GM19395 (cell line): ENCODE data around the gene ETNK2.

Experiments
- ATAC-seq: cut with Tn5 transposase; IDR thresholded peaks from one replicate; pipeline ENCODE4 v1.9.1; 2021; ENCODE audit warnings: mild to moderate bottlenecking, moderate library complexity; ENCODE audit not compliant: unreplicated experiment

ETNK2 gene

DNA sequence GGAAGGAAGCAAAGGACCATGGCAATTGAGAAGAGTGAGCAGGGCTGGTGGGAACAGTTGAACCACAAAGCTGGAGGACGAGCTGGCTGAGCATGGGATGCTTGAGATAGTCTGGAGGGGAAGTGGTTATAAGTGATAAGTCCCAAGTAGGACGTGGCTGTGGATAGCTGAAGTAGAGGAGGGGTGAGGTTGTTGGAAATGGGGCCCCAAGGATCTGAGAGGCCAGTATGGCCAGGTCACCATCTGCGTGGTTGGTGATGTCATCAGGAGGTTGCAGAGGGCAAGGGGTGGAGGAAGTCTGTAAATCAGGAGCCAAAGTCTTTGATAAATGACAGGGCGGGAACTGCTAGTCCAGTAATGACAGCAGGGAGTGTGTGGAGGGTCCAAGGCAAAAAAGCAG, 25.3 kb upstream of the ETNK2 start:
- no peak for ATAC-seq

DNA sequence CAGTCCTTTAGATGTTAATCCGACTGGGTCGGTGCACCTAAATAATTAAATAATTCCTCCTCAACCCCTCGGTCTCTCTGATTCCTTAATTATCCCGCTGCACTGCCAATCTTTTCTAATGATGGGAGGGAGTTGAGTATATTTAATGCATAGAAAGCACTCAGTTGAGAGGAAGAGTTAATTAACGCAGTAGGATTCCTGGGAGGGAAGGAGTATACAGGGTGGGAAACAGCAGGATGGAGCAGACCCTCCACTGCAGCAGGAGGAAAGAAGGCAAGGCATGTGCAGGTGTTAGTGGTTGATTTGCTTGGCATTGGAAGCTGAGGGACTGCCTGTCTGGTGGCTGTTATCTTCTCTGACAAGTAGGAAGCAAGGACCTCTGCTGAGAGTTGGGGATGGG, 24.2 kb upstream of the ETNK2 start:
- ATAC-seq = no peak

DNA sequence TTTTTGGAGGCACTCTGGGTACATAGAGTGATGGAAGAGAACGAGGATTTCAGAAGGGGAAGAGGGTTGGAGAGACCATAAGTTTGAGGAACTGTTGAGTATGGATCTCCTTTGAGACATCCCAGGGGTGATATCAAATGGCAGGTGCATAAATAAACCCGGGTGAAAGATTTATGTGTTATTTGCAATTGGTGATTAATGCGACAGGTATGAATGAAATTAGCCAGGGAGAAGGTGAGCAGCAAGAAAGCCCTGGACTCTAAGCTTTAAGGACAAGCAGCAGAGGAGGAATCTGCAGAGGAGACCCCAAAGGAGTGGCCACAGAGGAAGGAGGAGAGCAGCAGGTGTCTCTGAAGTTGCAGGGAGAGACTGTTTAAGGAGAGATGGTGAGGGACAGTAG, 23.1 kb upstream of the ETNK2 start:
- ATAC-seq = no peak

DNA sequence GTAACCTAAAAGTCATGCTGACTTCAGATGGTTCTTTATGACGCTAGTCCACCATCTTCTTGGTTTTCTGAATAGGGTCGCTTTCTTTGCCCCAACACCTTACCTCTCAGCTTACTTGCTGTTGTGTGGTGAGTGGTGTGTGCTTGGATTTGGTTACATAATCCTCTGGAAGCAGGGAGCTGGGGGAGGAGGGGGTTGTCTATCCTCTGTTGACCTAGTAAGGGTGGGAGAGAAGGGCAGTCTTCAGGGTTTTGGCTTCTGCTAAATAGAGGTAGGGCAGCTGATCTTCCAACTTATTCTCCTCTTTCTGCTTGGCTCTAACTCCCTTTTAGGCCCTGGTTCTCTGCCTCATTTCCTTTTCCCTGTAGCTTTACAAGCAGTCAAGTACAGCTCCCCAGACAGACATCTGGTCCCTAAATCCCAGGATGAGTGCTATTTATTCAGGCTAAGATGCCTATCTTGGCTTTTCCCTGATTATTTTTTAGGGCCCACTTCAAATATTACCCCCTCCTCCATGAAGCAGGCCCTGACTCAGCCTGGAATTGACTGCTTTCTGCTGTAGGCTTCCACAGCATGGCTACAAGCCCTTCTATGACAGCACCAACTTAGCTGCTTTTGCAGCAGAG, 20.7 kb upstream of the ETNK2 start:
- no peak for ATAC-seq

DNA sequence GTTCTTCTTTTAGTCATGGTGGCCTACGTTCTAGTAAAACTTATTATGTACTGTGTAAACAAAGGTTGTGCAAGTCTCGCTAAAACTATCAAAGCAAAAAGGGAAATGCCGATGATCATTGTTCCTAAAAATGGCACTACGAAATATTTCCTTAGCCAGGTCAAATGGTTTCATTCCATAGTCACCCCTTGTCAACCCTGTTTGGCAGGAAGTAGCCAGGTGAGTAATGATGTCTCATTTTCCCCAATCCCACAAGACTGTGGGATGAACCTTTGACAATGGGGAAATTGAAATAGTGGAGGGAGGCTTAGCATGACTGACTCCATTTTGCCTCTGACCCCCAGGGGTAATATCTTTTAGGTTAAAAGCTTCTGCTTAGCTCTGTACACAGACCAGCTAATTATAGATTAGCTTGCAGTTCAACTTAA, 19.9 kb upstream of the ETNK2 start:
- ATAC-seq = no peak

DNA sequence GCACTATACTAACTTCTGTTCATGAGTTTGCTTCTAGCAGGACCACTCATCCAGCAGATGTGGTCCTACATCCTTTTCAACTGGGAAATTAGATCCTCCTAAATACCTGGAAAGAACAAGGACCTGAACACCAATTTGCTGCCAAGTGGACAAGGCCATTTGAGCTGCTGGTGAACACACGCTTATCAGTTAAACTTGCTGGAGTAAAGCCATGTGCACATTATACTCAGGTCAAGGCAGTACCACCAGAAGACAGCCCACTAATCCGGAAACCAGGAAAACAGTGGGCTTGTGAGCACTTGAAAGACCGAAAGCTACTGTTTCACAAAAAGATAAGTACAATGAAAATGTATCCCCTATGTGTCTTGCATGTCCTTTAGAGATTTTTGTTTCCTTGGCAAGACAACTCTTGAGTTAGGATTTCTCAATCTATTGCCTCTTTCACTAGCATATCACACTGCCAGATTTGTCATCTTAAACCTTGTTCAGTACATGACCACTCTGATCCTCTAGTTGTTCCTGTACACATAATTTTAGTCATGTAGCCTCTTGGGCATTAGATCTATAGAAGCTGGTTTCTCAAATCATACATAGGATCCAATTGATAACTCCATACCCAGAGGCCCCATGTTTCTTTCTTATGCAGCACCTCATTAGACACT, 18.8 kb upstream of the ETNK2 start:
- no peak for ATAC-seq

DNA sequence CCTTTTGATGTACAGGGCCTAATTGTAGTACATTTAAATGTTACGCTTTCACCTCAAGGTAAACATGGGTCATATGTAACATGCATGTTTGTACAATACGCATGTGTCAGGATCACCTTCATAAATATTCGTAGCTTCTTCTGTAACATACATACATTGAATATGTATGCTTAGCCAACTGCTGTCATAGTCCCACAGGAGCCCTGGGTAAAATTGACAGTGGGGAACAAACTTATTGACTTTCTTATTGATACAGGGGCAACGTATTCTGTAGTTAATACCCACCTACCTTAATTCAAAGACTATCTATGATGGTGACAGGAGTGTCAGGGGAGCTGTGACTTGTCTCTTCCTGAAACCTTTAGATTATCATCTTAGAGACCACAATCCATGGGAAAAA, 18.0 kb upstream of the ETNK2 start:
- no peak for ATAC-seq

DNA sequence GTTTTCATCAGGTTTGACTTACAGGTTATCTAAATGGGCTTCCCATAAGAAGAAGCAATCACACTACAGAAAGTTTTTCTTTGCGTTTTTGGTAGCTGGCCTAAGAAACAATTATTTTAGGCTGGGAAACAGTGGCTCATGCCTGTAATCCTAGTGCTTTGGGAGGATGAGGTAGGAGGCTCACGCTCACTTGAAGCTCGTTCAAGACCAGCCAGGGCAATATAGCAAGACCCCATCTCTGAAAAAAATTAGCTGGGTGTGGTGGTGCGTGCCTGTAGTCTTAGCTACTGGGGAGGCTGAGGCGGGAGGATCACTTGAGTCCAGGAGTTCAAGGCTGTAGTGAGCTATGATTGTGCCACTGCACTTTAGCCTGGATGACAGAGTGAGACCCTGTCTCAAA, 15.9 kb upstream of the ETNK2 start:
- ATAC-seq = no peak

DNA sequence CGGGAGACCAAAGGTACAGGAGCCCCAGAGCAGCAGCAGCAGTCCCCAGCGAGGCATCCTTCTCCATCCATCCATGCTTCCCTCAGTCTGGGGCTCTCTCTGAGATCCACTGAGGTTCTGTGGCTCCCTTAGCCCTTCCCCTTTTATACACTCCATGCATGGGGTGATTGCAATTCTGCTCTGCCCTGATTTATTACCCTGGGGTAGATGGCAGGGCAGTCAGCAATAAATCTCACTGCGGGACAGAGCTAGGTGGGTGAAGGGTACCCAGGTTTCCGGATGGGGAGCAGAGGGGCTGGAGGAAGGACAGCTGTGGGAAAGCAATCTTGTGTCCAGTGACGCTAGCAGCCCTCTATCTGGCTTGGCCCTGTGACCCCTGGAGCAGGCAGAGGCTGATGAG, 14.4 kb upstream of the ETNK2 start, which contains the start of gene REN:
Gene REN (minus strand): TSS at position 119 of the 400 bp plus-strand sequence. CDS start 44 bp downstream, at position 75.
- ATAC-seq = no peak

DNA sequence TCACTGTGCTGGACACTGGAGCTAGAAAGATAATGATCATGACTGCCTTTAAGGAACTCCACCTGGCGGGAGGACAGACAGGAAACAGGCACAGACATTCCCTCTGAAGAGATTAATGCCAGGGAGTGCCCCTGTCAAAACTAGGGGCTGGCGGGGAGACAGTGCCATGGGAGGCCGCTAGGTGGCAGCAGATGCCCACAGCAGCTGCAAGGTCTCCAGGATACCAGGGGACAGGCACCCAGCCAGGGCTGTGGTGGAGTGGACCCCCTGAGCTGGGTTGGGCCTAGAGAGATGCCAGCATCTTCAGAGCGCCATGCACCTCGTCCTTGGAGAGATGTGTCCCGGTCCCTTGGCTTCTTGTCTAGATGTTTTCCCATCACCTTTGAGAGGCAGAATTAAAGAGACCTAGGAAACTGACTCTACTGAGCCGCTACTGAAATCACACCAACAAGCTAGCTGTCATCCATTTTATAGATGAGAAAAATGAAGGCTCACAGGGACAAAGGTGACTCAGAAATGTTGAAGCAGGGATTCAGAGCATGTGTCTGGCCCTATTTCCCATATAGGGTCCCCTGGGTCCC, 10.7 kb upstream of the ETNK2 start:
- no peak for ATAC-seq

DNA sequence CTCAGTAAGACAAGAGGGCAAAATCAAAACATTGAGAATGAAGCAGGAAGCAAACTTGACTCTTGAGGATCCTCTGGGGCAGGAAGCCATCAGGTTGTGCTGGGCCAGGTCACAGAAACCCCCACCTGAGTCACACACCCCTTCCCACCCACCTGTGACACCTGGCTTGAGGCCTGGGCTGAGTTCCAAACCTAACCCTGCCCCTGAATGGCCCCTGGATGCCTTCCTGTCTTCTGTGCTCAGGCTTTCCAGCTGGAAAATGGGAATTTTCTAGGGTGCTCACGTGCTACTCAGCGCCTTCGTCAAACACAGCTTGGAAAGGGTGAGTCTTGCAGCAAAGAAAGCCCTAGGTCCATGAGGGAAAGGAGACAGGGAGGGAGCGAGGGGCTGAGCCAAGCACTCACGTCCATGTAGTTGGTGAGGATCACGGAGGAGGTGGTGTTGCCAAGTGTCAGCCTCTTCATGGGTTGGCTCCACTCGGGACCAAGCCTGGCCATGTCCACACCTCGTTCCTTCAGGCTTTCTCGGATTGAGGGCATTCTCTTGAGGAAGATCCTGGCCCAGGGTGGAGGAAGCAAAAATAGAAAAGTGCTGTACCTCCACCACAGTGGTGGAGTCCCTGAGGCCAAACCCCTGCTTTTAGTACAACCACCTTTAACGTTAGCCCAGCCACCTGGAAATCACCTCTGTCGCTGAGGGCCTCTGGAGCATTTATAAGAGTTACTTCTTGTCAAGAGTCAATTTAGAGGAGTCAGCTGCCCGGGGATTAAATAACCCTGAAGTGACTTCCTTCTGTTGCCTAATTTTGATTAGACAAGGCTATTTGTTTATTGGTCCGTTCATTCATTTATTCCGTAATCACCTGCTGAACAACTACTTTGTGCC, 10.0 kb upstream of the ETNK2 start:
- ATAC-seq = no peak

DNA sequence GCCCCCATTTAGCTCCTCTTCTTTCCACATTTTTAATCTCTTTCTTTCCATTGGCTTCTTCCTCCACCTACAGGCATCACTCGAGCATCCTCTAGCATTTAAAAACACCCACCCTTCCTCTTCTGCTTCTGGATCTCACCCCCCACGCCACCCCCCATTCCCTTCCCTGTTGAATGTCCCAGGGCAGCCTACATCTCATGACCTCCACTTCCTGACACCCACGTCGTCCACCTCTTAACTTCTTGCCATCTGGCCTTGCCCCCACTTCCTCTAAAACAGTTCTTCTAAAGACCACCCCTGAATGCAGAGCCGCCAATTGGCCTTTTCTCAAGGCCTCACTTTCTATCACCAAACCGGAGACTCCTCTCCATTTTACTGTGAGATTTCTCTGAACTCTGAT, 6.1 kb upstream of the ETNK2 start:
- no peak for ATAC-seq

DNA sequence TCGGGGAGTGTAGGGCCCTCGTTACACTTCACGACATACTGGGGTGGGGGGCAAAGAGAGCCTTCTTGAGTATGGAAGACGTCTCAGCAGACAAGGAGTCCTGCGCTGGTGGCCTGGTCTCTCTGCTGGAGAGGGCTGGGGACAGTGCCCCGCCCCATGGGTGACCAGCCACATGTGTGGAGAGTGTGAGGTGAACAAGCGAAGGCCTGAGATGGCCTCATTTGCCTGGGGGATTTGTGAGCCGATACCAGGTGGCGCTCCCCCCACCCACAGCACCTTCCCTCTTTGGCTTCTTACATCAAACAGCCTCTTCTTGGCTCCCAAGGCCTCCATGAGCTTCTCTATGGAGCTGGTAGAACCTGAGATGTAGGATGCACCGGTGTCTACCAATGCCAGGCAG, 4.0 kb upstream of the ETNK2 start:
- ATAC-seq = no peak

DNA sequence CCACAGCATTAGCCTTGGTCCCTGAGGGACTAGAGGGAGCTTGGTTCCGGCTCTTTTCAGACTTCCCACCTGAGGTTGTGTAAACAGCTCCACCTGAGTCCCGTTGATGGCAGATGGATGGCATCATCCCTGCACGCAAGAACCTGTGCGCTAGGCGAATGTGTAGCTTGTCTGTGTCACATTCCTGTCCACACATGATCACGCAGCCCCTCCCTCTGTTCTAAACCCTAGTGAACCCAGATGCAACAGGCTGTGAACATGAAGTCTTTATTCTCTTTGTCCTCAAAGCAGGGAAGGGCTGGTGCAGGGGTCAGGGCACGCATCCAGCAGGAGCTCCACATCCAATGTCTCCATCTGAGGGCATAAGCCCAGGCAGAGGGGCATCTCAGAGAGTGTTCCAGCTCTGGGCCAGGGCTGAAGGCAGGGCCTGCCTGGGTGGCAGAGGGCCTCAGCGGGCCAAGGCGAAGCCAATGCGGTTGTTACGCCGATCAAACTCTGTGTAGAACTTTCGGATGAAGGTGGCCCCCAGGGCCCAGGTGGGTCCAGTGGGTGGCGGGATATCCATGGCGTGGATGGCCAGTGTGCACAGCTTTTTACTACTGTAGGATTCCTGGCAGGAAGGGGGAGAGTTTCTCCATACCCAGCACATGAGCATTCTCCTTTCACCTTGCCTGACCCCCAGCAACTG, 2.9 kb upstream of the ETNK2 start:
- ATAC-seq = no peak

DNA sequence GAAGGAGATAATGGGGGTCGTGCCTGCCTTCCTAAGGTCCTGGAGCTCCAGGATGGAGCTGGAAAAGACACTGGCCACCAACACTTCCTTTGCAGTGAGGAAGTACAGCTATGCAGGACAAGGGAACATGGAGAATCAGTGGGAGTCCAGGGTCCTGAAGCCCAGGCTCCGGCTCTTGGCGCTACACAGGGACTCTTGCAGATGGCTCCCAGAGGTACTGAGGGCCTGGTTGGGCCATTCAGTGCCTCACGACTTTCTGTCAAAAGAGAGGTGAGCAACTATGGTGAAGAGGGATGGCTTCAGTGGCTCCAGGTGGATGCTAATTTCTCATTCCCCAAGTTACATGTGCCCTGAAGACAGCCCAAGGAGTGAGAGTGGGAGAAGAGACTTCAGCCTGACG, 1.8 kb upstream of the ETNK2 start:
- no peak for ATAC-seq

DNA sequence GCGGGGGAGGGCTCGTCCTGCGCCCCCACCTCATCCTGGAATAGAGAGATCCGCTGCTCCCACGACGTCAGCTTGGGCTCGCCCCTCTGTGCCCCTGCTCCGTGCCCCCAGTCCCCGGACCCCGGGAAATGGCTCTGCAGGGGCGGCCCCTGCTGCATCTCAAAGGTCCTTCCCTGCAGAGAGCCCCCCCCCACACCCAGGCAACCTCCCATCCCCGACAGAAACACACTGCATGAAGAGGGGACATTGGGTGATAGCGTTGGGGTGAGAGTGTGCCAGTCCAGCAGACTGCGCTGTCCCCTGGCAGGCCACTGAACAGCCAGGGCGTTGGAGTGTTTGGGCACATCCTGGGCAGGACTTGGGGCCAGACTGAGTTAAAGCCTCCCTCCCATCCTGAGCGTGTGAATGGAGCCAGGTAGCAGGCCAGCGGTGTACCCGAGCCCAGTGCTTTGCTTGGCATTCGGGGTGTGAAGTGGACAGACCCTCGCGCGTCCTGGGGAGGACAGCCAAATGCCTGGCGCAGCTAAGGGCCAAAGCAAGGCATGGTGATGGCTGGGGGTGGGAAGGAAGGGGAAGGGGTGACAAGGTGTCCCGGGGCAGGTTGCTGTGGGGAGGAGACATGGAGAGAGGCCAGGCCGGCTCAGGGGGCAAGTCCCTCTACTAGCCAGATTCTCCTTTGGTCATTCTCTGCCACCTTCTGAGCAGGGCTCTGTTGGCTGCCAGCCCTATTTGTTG, 633 bp upstream of the ETNK2 start:
- ATAC-seq = no peak

DNA sequence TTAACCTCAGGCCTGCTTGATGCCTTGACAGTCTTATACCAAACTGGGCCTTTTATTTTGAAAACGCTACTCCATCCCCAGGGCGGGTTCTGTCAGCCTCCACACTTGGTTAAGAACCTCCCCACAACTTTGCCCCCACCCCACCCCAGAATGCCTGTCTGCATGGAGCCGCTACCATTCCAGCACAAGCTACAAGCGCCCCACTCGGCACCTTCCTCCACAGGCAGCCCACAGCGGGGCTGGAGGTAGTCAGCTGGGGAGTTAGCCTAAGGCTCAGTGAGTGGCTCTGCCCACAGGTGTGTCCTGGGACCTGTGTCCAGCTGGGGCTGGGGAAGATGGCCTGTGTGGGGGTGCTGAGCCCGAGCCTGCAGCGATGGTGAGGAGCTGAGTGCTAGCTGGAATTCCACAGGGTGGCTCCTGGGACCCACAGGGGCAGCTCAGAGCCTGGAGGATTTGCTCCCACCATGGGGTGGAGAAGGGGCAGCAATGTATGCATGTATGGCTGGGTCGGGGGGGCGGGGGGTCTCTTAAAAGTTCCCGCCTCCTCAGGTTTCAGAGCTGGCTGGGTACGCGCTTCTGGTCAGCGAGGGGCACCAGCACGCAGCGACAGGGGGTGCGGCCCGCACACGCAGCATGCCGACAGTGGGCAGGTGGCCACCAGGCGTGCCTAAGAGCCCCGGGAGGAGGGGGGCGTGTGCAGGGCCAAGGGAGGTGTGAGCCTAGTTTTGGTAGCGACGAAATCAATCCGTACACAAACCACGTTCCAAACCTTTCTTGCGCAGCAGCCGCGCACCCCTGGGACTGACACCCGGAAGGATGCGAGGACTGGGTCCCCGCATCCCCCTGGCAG, 917 bp downstream of the ETNK2 start:
- ATAC-seq = no peak

DNA sequence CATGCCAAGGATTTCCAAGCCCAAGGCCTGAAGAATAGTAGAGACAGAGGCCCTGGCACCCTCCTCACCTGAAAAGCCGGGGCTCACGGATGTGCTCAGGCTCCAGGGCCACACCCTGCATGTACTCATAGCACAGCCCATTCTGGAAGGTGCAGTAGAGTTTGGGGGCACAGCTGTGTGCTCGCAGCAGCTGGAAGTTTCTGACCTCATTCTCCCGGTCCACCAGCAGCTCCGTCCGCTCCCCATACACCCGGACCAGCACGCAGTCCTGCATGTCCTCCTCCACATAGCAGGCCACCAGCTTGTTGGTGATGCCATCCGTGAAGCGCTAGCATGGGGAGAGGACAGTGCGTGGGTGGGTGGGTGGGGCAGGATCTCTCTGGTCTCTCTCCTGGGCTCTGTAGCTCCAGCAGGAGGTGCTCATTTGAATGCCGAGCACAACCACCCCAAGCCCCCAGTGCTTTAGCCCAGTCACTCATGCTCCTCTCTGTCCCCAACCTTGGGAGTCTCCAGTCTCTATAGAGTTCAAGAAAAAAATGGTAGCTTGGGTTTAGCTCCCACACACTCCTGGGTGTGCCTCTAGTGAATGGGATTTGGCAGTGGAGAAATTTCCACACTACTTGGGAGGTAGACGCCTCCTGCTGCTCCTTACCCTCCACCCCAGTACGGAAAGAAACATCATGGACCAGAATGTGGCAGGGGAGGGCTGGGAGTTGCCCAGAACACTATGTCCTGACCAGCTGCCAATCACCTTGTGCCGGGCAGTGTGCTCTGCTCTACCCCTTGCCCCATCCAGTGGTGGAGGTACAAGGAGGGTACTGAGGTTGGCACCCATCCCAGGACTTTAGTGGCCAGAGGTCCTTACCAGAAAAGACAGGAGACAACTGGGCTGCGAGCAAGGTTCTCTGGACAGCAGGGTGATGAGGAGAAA, 1.9 kb downstream of the ETNK2 start:
- ATAC-seq = no peak
